Hepatocyte (in vitro differentiated cells): ENCODE measurements around the gene FBXO44. TPM values are rescaled to one million over a fixed set of nuclear protein-coding genes. Genes with fewer than 3 reads are reported as not detected.

Experiments
- DNase-seq: peaks from one replicate; pipeline ENCODE4 v3.0.0-alpha.2; 2016; ENCODE audit warnings: low spot score
- H2AFZ ChIP-seq: fragments of 200-600 bp; sonication (generic); 2 replicates; pipeline ENCODE4 v1.6.0; 2016; ENCODE audit warnings: antibody characterized with exemption, mild to moderate bottlenecking
- H3K27ac ChIP-seq: fragments of 200-600 bp; sonication (generic); 2 replicates; pipeline ENCODE4 v1.5.1; 2016; ENCODE audit warnings: mild to moderate bottlenecking
- H3K27me3 ChIP-seq: fragments of 200-600 bp; sonication (generic); 2 replicates; pipeline ENCODE4 v1.6.1; 2016
- H3K36me3 ChIP-seq: fragments of 200-600 bp; sonication (generic); replicated peaks from 2 replicates; pipeline ENCODE4 v1.5.1; 2016; ENCODE audit warnings: low read depth; ENCODE audit not compliant: insufficient read depth
- H3K4me1 ChIP-seq: fragments of 200-600 bp; sonication (generic); 2 replicates; pipeline ENCODE4 v1.5.1; 2016; ENCODE audit warnings: mild to moderate bottlenecking, moderate library complexity; ENCODE audit not compliant: insufficient read depth
- H3K4me2 ChIP-seq: fragments of 200-600 bp; sonication (generic); 2 replicates; pipeline ENCODE4 v1.6.0; 2016
- H3K4me3 ChIP-seq: fragments of 200-600 bp; sonication (generic); 2 replicates; pipeline ENCODE4 v1.5.1; 2016; ENCODE audit warnings: mild to moderate bottlenecking
- H3K79me2 ChIP-seq: fragments of 200-600 bp; sonication (generic); 2 replicates; pipeline ENCODE4 v1.6.0; 2017; ENCODE audit warnings: mild to moderate bottlenecking
- H3K9me2 ChIP-seq: fragments of 200-600 bp; sonication (generic); replicated peaks from 2 replicates; pipeline ENCODE4 v1.6.0; 2017; ENCODE audit warnings: mild to moderate bottlenecking; ENCODE audit not compliant: insufficient read depth
- H3K9me3 ChIP-seq: fragments of 200-600 bp; sonication (generic); 2 replicates; pipeline ENCODE4 v1.5.1; 2016; ENCODE audit warnings: low read depth, mild to moderate bottlenecking
- H4K20me1 ChIP-seq: fragments of 200-600 bp; sonication (generic); 2 replicates; pipeline ENCODE4 v1.6.0; 2016; ENCODE audit warnings: mild to moderate bottlenecking; ENCODE audit not compliant: insufficient read depth, poor library complexity, severe bottlenecking
- CTCF ChIP-seq: fragments of 200-600 bp; sonication (generic); IDR thresholded peaks from 2 replicates; pipeline ENCODE4 v1.5.1; 2016; ENCODE audit warnings: antibody characterized with exemption, mild to moderate bottlenecking; ENCODE audit not compliant: poor library complexity
- EZH2 ChIP-seq: fragments of 200-600 bp; sonication (generic); IDR thresholded peaks from 2 replicates; pipeline ENCODE4 v1.6.1; 2016; ENCODE audit warnings: antibody characterized with exemption, mild to moderate bottlenecking, borderline replicate concordance
- EZH2phosphoT487 ChIP-seq: fragments of 200-600 bp; sonication (generic); IDR thresholded peaks from one replicate; pipeline ENCODE4 v1.6.1; 2018; ENCODE audit warnings: antibody characterized with exemption, mild to moderate bottlenecking, low read depth, moderate library complexity; ENCODE audit not compliant: unreplicated experiment, severe bottlenecking
- WGBS: methylation state at CpG from one replicate; pipeline ENCODE4 v1.1.6; 2016; ENCODE audit warnings: low lambda C conversion rate; ENCODE audit errors: missing lambda C conversion rate; 5-methylcytosine and 5-hydroxymethylcytosine counted together
- polyA plus RNA-seq: library from polyadenylated mRNA; unstranded; fragments of >200 nt; fragmentation: Nextera tagmentation; extraction: Ambion mirVana; gene quantifications from 2 replicates; pipeline ENCODE4 v1.2.1, GENCODE V29; 2016
- total RNA-seq: library from RNA; depleted of rRNA; stranded (reverse); fragments of >200 nt; gene quantifications from 2 replicates; pipeline ENCODE4 v1.2.3, GENCODE V29; 2014

The FBXO44 gene
- total and polyA plus RNA-seq, 2 experiments from 2014 or later, result 24.8 to 41.2 TPM

- no peaks in the 10 kb centered on the region for H4K20me1 ChIP-seq
- H2AFZ ChIP-seq, result no peak overlapping the region
- H3K9me3 ChIP-seq, result no peaks in the 10 kb centered on the region
- DNase-seq, result peak; percentile 90
- no peak for TF ChIP-seq EZH2
- TF ChIP-seq CTCF, result no peak
- no peak for TF ChIP-seq EZH2phosphoT487
- no peaks in the 10 kb centered on the region for H3K36me3 ChIP-seq
- 44% methylated on average over 14 of the region's 17 CpGs for WGBS
- peaks cover 26% of the 10 kb centered on the region for H3K79me2 ChIP-seq
- peak overlapping the region; percentile 98 for H3K27ac ChIP-seq
- H3K27me3 ChIP-seq, result no peaks in the 10 kb centered on the region
- peak overlapping the region; percentile 83 for H3K4me3 ChIP-seq
- H3K4me2 ChIP-seq, result peak overlapping the region; percentile 100
- no peaks in the 10 kb centered on the region for H3K9me2 ChIP-seq
- H3K4me1 ChIP-seq, result peaks cover 15% of the 10 kb centered on the region
These were observed 1.4 kb upstream of the FBXO44 start for GRCh38 chr1:11653101-11653860.

- Histone ChIP-seq H3K9me2 (no peaks in the 10 kb centered on the region), H3K79me2 (peaks cover 26% of the 10 kb centered on the region), H3K4me3 (peak overlapping the region; percentile 83), H3K27me3 (no peaks in the 10 kb centered on the region), H2AFZ (peak overlapping the region; percentile 98), H3K36me3 (no peaks in the 10 kb centered on the region), H4K20me1 (no peaks in the 10 kb centered on the region), H3K4me1 (peaks cover 15% of the 10 kb centered on the region), H3K9me3 (no peaks in the 10 kb centered on the region), H3K27ac (peak overlapping the region; percentile 98), H3K4me2 (peak overlapping the region; percentile 100)
- DNase-seq, result no peak
- 45% methylated on average over 7 of the region's 7 CpGs for WGBS
- TF ChIP-seq CTCF (no peak), EZH2 (no peak), EZH2phosphoT487 (no peak)
These were observed 878 bp upstream of the FBXO44 start for GRCh38 chr1:11653861-11654136.

GRCh38 chr1:11654939-11655808 lies 497 bp downstream of the FBXO44 start:
- 14% methylated on average over 19 of the region's 45 CpGs for WGBS

More at GRCh38 chr1:11654939-11655808, 497 bp downstream of the FBXO44 start:
- no peak for DNase-seq
- H3K36me3 ChIP-seq, result no peaks in the 10 kb centered on the region
- H3K79me2 ChIP-seq, result peaks cover 26% of the 10 kb centered on the region
- H3K4me2 ChIP-seq, result peak overlapping the region; percentile 100
- TF ChIP-seq EZH2 (no peak), CTCF (no peak), EZH2phosphoT487 (no peak)
- peaks cover 14% of the 10 kb centered on the region for H3K4me1 ChIP-seq
- H3K27me3 ChIP-seq, result no peaks in the 10 kb centered on the region
- peak overlapping the region; percentile 76 for H2AFZ ChIP-seq
- H4K20me1 ChIP-seq, result no peaks in the 10 kb centered on the region
- H3K4me3 ChIP-seq, result peak overlapping the region; percentile 83
- H3K9me3 ChIP-seq, result no peaks in the 10 kb centered on the region
- H3K9me2 ChIP-seq, result no peaks in the 10 kb centered on the region
- H3K27ac ChIP-seq, result peak overlapping the region; percentile 37
